PFSK-1 (cell line): ENCODE measurements around the gene QRICH2.

Experiments
- FOXP2 ChIP-seq: optimal IDR thresholded peaks from 2 replicates; pipeline ENCODE3; 2011; ENCODE audit warnings: borderline replicate concordance, control low read depth, inconsistent platforms; ENCODE audit not compliant: insufficient read depth; ENCODE audit errors: extremely low read length, extremely low read depth
- POLR2AphosphoS5 ChIP-seq: IDR thresholded peaks from 2 replicates; pipeline ENCODE4 v1.6.1; 2012; ENCODE audit warnings: low read depth, mild to moderate bottlenecking, control low read depth, low read length, moderate library complexity
- REST ChIP-seq, 2 experiments: IDR thresholded peaks; 2 replicates each; pipeline versions ENCODE4 v1.6.1 to v1.8.0; 2011 to 2012; ENCODE audit warnings: low read depth in 2 of 2, low read length in 2 of 2, control low read depth in 1 of 2, inconsistent platforms in 1 of 2, mild to moderate bottlenecking in 1 of 2, moderate library complexity in 1 of 2; ENCODE audit not compliant: insufficient read depth in 1 of 2
- SIN3A ChIP-seq: IDR thresholded peaks from 2 replicates; pipeline ENCODE4 v1.6.1; 2012; ENCODE audit warnings: mild to moderate bottlenecking, low read length, moderate library complexity, borderline replicate concordance; ENCODE audit not compliant: insufficient read depth
- TAF1 ChIP-seq: IDR thresholded peaks from 2 replicates; pipeline ENCODE4 v1.6.1; 2012; ENCODE audit warnings: low read length, control low read depth, borderline replicate concordance; ENCODE audit not compliant: insufficient read depth

Gene QRICH2

GRCh38 chr17:76345377-76345974 is 37.4 kb upstream of the QRICH2 start:
- no peak for TF ChIP-seq TAF1
- no peak for TF ChIP-seq REST (IDR thresholded peaks at IDR 0.05; ENCODE audit: insufficient read depth in 1 of 2, low read depth in 2 of 2, low read length in 2 of 2)
- no peak for TF ChIP-seq SIN3A
- no peak for TF ChIP-seq POLR2AphosphoS5
- TF ChIP-seq FOXP2 = no peak

- no peak for TF ChIP-seq FOXP2
- TF ChIP-seq POLR2AphosphoS5 = no peak
- TF ChIP-seq TAF1 = no peak
Observed at GRCh38 chr17:76343106-76343505, 35.0 kb upstream of the QRICH2 start.

- no peak for TF ChIP-seq TAF1
- no peak for TF ChIP-seq REST (IDR thresholded peaks at IDR 0.05; ENCODE audit: insufficient read depth in 1 of 2, low read depth in 2 of 2, low read length in 2 of 2)
- no peak for TF ChIP-seq POLR2AphosphoS5
- no peak for TF ChIP-seq SIN3A
- no peak for TF ChIP-seq FOXP2
Observed at GRCh38 chr17:76341301-76341700, 33.2 kb upstream of the QRICH2 start.

GRCh38 chr17:76337413-76337777 is 29.3 kb upstream of the QRICH2 start:
- no peak for TF ChIP-seq POLR2AphosphoS5
- TF ChIP-seq SIN3A = no peak
- TF ChIP-seq FOXP2 = no peak
- TF ChIP-seq REST (IDR thresholded peaks at IDR 0.05; ENCODE audit: insufficient read depth in 1 of 2, low read depth in 2 of 2, low read length in 2 of 2) = no peak
- no peak for TF ChIP-seq TAF1

GRCh38 chr17:76336756-76337412 is 28.8 kb upstream of the QRICH2 start:
- TF ChIP-seq REST (IDR thresholded peaks at IDR 0.05; ENCODE audit: insufficient read depth in 1 of 2, low read depth in 2 of 2, low read length in 2 of 2) = no peak
- TF ChIP-seq FOXP2 = no peak
- TF ChIP-seq POLR2AphosphoS5 = no peak
- TF ChIP-seq TAF1 = no peak
- TF ChIP-seq SIN3A = no peak
